AG04450 (cell line): Measurements from ENCODE around the gene MUC20. TPM values are rescaled to one million over a fixed set of nuclear protein-coding genes. Genes with fewer than 3 reads are reported as not detected.
"Not testable (repeated sequence)": the region's sequence is repeated elsewhere in the genome, so short reads cannot be mapped to it uniquely, and the experiment has no call there.

Experiments used
- CTCF ChIA-PET: fragments of 300-600, 350-600 bp; formaldehyde crosslinking; extraction: SDS; loops from one replicate; lab custom pipeline; 2022; ENCODE audit warnings: antibody characterized with exemption, inconsistent platforms; lab: Charles Lee
- POLR2A ChIA-PET: fragments of 350-600 bp; formaldehyde crosslinking; extraction: SDS; loops from one replicate; lab custom pipeline; 2021; ENCODE audit warnings: antibody characterized with exemption, inconsistent platforms; lab: Yijun Ruan, JAX
- DNase-seq: peaks from one replicate; pipeline ENCODE4 v3.0.0-alpha.2; 2011; ENCODE audit warnings: low read depth, low spot score
- H3K27ac ChIP-seq: one replicate; pipeline ENCODE4 v1.5.1; 2012; ENCODE audit warnings: low read depth, low read length, control low read depth
- H3K27me3 ChIP-seq: one replicate; pipeline ENCODE4 v1.6.0; 2012; ENCODE audit warnings: low read length; ENCODE audit not compliant: control insufficient read depth, insufficient read depth
- H3K4me3 ChIP-seq: 2 replicates; pipeline ENCODE4 v1.5.1; 2011; ENCODE audit warnings: mild to moderate bottlenecking, low read depth, low read length, control low read depth
- H3K9me3 ChIP-seq: 2 replicates; pipeline ENCODE4 v1.5.1; 2012; ENCODE audit warnings: low read length; ENCODE audit not compliant: control insufficient read depth, insufficient read depth
- polyA minus RNA-seq: library from RNA; depleted of rRNA, polyadenylated mRNA; stranded (reverse); fragments of >200 nt; gene quantifications from 2 replicates; pipeline ENCODE4 v1.2.3, GENCODE V29; 2011; rRNA and poly(A)+ RNA removed
- polyA plus RNA-seq: library from polyadenylated mRNA; depleted of rRNA; stranded (reverse); fragments of >200 nt; gene quantifications from 2 replicates; pipeline ENCODE4 v1.2.3, GENCODE V29; 2011; rRNA removed

The MUC20 gene
- polyA plus RNA-seq: 0.19 TPM in 2 replicates
- polyA minus RNA-seq: 0.37 TPM in 1 of 2 replicates, not detected in the other

- POLR2A ChIA-PET, H3K4me3 ChIP-seq, DNase-seq, H3K9me3 ChIP-seq, H3K27ac ChIP-seq: not testable (repeated sequence)
- H3K27me3 ChIP-seq: peaks cover 33% of the 10 kb centered on the region
- CTCF ChIA-PET: interaction anchor here (0.7 to 0.9 kb wide), 2 partner anchors 174 to 450 kb away, joined by 5 to 6 read pairs; partner anchors contain the start of gene XXYLT1
Measured at GRCh38 chr3:195720831-195721506, at the start of gene MUC20. Gene MUC20 (plus strand): TSS chr3:195720978. CDS start chr3:195721008, 30 bp downstream.

DNA sequence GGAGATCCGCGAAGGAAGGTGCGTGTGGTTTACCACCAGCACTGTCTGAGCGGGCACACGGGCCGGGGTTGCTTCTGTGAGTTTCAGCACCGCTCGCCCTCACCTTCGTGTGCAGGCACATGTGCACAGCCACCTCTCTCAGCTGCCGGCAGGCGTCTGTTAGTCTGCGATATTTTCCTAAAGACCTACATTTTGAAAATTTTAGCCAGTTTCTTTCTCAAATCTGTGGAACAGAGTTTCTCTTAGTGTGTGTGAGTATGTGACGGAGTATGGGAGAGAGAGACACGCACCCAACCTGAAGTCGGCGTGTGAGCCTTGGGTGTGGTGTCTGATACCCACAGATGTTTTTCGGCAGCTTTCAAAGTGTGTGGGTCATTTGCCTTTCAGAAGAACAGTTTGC, 49.5 kb upstream of the MUC20 start:
- H3K4me3 ChIP-seq, CTCF ChIA-PET, H3K27me3 ChIP-seq, DNase-seq, H3K27ac ChIP-seq, H3K9me3 ChIP-seq, POLR2A ChIA-PET: not testable (repeated sequence)

DNA sequence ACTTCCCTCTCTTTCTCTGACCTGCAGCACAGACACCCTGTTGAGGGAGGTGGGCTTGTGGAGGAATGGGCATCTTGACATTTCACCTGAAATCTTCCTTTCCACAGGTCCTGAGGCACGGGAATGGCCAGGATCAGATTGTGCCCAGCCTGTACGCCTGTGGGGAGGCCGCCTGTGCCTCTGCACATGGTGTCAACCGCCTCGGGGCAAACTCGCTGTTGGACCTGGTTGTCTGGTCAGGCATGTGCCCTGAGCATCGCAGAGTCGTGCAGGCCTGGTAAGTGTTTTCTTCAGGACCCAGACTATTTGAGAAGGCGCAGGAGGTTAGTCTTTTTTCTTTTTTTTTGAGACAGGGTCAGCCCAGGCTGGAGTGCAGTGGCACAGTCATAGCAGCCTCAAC, 47.1 kb upstream of the MUC20 start:
- POLR2A ChIA-PET, H3K27me3 ChIP-seq, H3K9me3 ChIP-seq, H3K4me3 ChIP-seq, H3K27ac ChIP-seq, CTCF ChIA-PET, DNase-seq: not testable (repeated sequence)

GRCh38 chr3:195678391-195679015, 42.3 kb upstream of the MUC20 start:
- H3K27me3 ChIP-seq, CTCF ChIA-PET, DNase-seq, POLR2A ChIA-PET, H3K9me3 ChIP-seq, H3K4me3 ChIP-seq, H3K27ac ChIP-seq: not testable (repeated sequence)

DNA sequence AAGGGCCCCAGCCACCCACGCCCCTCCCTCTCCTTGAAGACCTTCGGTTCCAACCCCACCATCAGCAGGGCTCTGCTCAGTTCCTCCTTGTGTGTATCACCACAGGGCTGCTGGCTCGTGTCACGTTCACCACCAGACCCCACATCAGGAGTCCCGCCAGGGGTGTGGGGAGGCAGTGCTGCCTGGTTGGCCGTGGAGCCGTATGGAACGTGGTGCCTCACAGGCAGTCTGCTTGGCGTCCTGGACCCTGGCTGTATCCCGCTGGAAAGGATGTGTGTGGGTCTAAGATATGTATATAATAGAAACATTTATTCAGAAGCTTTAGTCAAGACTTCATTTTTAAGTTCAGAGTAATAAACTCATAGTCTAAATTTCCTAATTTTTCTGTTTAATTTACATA, 40.1 kb upstream of the MUC20 start:
- DNase-seq, H3K4me3 ChIP-seq, H3K9me3 ChIP-seq, CTCF ChIA-PET, POLR2A ChIA-PET, H3K27ac ChIP-seq, H3K27me3 ChIP-seq: not testable (repeated sequence)

DNA sequence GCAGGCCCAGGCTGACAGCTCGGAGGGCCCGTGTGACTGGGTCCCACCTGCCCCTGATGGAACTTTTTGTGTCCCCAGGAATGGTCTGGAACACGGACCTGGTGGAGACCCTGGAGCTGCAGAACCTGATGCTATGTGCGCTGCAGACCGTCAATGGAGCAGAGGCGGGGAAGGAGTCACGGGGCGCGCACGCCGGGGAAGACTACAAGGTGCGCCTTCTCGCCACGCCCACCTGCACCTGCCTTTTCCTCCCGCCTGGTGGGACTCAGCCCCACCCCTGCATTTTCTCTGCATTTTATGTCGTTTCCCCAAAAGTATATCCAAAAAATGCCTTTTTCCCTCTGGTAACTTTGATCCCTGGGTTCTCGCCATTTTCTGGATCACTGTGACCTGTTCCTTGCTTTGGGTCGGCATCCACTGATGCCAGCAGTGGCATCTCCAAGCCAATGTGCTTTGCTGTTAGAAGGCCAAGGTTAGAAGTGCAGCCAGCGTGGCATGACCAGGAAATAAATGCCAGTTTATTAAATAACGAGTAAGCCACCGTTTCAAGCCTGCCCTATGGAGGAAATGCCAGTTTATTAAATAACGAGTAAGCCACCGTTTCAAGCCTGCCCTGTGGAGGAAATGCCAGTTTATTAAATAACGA, 39.2 kb upstream of the MUC20 start:
- DNase-seq, POLR2A ChIA-PET, CTCF ChIA-PET, H3K9me3 ChIP-seq, H3K27ac ChIP-seq, H3K4me3 ChIP-seq, H3K27me3 ChIP-seq: not testable (repeated sequence)

GRCh38 chr3:195682104-195682742, 38.6 kb upstream of the MUC20 start:
- POLR2A ChIA-PET, CTCF ChIA-PET, H3K27me3 ChIP-seq: not testable (repeated sequence)

DNA sequence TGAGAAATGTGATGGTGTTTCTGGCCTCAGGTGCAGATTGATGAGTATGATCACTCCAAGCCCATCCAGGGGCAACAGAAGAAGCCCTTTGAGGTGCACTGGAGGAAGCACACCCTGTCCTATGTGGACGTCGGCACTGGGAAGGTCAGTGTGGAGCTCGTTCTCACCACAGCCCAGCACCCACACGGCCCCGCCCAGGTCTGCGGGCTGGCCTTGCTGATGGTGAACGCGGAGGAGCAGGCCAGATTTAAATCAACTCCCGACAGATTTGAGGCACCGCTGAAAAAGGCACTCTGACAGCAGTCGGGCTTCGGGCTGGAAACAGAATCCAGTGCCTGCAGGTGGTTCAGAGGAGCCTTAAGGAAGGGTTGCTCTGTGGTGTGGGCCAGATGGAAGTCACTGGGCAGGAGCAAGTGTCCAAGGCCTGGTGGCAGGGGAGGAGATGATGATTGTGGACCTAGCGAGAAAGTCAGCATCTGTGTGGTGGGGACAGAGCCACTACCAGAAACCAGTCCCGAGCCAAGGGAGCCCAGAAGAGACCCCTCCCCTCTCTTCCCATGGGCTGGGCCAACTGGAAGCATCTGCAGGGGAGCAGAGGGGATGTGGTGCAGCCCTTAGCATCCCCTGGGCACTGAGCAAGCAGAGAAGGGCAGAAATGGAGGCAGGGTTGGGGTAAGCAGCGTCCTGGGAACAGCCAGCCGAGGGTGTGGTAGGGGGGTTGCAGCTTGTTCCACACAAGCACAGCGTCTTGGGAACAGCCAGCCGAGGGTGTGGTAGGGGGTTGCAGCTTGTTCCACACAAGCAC, 36.9 kb upstream of the MUC20 start:
- H3K9me3 ChIP-seq, POLR2A ChIA-PET, H3K27ac ChIP-seq, CTCF ChIA-PET, H3K4me3 ChIP-seq, DNase-seq, H3K27me3 ChIP-seq: not testable (repeated sequence)

More at GRCh38 chr3:195682104-195682742, 38.6 kb upstream of the MUC20 start:
- not testable (repeated sequence) for DNase-seq, H3K9me3 ChIP-seq, H3K4me3 ChIP-seq, H3K27ac ChIP-seq

DNA sequence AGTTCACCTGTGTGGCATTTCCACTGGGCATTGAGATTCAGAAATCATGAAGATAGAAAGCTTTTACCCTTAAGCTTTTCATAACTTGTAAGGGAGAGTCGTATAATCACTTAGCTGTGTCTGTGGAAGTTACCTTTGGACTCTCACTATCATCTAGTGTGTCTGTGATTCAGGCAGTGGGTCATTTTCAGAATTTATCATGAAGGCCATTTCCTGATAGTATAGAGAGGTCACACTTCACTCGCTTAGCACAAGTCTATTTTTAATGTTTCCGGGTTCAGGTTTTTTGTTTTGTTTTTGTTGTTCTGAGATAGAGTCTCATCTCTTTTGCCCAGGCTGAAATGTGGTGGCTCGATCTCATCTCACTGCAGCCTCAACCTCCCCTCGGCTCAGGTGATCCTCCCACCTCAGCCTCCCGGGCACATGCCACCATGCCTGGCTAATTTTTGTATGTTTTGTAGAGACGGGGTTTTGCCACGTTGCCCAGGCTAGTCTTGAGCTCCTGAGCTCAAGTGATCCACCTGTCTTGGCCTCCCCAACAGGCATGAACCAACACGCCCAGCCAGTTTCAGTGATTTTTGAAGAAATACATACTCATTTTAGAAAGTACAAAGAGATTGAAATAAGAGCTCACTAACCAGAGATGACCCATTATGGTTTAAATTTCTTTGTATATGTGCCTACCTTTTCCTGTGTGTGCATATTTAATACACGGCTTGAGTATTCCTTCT, 36.1 kb upstream of the MUC20 start:
- DNase-seq, H3K4me3 ChIP-seq, H3K27ac ChIP-seq, CTCF ChIA-PET, POLR2A ChIA-PET, H3K27me3 ChIP-seq, H3K9me3 ChIP-seq: not testable (repeated sequence)

- POLR2A ChIA-PET: interaction anchor here (0.7 kb wide), 1 partner anchor 14 kb away, joined by 3 read pairs; no protein-coding TSS in a partner anchor
- H3K27me3 ChIP-seq, CTCF ChIA-PET, H3K9me3 ChIP-seq, H3K4me3 ChIP-seq, DNase-seq, H3K27ac ChIP-seq: not testable (repeated sequence)
Measured at GRCh38 chr3:195686537-195687208, 34.1 kb upstream of the MUC20 start.
